GM21576 (cell line): Measurements from ENCODE around the gene P2RX5.
"Not testable (repeated sequence)": the region's sequence is repeated elsewhere in the genome, so short reads cannot be mapped to it uniquely, and the experiment has no call there.

ENCODE experiments used
- ATAC-seq: cut with Tn5 transposase; IDR thresholded peaks from one replicate; pipeline ENCODE4 v1.9.1; 2021; ENCODE audit warnings: mild to moderate bottlenecking, moderate library complexity; ENCODE audit not compliant: unreplicated experiment

Gene P2RX5

GRCh38 chr17:3715296-3715695 lies 19.3 kb upstream of the P2RX5 start:
- no peak for ATAC-seq

DNA sequence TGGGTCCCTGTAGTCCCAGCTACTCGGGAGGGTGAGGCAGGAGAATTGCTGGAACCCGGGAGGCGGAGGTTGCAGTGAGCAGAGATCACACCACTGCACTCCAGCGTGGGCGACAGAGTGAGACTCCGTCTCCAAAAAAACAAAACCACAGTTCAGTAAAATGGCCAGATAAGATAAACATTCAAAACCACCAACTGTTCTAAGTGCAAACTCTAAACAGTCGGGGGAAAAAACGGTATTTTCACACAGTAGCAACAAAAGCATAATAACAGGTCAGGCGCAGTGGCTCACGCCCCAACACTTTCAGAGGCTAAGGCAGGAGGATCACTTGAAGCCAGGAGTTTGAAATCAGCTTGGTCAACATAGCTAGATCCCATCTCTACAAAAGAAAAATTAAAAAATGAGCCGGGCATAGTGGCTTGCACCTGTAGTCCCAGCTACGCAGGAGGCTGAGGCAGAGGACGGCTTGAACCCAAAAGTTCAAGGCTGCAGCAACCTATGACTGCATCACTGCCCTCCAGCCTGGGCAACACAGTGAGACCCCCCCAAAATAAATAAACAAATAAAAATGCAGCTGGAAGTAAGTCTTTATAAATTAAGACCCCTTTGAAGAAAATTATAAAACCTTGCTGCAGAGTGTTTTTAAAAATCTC lies 17.0 kb upstream of the P2RX5 start:
- no peak for ATAC-seq

GRCh38 chr17:3710951-3711383 lies 15.0 kb upstream of the P2RX5 start:
- peak; percentile 89 for ATAC-seq

DNA sequence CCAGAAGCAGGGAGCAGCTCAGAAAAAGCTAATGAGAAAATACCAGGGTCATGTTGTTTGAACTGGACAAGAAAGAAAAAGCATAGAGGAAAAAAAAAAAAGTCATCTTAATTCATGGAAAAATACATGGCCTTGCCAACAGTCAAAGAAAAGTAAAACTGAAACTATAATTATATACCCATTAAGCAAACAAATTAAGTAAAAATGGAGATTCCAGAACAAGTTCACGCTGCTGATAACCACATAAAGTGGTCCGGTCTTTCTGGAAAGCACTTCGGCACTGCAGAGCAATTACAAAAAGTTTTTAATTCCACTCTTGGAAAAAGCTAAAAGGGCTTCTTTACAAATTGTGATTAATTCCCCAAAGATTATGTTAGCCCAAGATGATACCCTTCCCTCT lies 12.4 kb upstream of the P2RX5 start:
- no peak for ATAC-seq

DNA sequence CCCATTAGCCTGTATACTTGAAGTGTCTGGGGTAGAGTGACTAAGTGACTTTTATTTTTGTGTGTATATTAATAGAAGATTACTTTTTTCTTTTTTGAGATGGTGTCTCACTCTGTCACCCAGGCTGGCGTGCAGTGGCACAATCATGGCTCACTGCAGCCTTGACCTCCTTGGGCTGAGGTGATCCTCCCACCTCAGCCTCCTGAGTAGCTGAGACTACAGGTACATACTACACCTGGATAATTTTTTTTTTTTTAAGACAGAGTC lies 9.7 kb upstream of the P2RX5 start:
- not testable (repeated sequence) for ATAC-seq

DNA sequence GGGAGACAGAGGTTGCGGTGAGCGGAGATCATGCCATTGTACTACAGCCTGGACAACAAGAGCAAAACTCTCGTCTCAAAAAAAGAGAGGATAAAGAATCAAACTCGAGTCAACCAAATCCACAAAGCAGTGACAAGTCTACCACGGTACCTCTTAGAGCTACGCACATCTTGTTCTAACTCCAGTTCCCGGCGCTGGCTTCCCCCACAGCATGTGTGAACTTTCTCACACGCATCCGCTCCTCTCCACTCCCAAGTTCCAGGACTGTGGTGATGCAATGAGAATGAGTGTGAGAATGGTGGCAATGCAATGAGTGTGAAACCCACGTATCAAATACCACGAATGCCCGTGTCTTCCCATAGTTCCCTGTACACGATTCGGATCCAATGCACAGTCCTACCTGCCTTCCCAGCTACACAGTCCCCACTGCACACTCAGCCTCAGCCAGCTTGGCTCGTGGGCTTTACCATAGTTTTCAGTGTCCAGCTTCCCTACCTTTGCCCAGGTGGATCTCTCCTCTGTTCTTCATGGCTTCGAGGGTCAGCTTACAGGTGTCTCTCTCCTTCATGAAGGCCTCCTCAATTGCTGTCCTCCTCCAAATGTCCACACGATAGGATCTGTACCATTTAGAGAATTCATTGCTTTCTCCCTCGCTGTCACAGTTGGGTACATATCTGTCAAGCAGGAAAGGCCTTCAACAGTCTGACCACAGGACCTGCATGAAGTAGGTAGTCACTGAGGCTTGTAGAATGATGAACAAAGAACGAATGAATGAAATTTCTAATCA lies 9.2 kb upstream of the P2RX5 start:
- ATAC-seq: no peak

GRCh38 chr17:3702041-3702539 lies 6.1 kb upstream of the P2RX5 start:
- not testable (repeated sequence) for ATAC-seq

DNA sequence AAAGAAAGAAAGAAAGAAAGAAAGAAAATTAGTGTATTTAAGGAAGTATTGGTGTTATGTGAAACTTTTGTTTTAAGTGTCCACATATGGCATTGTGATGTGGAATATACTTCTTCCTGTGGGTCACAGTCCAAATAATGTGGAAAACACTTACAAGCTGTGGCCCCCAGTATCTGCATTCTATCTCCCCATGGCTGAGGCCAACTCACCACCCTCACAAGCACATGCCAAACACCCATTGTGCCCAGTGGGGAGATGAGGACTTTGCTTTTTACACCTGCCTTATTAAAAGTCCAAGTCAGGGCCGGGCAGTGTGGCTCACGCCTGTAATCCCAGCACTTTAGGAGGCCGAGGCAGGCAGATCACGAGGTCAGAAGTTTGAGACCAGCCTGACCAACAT lies 4.0 kb upstream of the P2RX5 start:
- ATAC-seq: no peak

DNA sequence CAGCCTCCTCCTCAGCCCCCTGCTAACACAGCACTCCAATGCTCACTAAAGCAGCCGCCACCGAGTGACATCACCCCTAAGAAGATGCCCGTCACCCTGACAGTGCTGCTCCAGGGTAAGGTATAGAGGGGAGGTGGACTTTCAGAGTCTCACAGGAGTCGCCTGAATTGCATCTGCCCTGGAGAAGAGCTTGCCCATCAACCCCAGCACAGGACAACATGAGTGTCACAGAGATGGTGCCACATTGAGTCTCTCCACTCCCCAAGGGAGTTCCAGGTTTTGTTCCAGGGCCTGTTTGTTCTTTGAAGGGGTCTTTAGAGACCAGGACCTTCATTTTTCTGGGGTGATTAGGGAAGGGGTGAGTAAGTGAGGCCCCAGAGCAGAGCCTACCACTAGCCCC lies 2.2 kb upstream of the P2RX5 start:
- no peak for ATAC-seq

GRCh38 chr17:3697103-3697476 lies 1.1 kb upstream of the P2RX5 start:
- no peak for ATAC-seq

GRCh38 chr17:3695129-3695722 lies 729 bp downstream of the P2RX5 start:
- ATAC-seq: no peak

DNA sequence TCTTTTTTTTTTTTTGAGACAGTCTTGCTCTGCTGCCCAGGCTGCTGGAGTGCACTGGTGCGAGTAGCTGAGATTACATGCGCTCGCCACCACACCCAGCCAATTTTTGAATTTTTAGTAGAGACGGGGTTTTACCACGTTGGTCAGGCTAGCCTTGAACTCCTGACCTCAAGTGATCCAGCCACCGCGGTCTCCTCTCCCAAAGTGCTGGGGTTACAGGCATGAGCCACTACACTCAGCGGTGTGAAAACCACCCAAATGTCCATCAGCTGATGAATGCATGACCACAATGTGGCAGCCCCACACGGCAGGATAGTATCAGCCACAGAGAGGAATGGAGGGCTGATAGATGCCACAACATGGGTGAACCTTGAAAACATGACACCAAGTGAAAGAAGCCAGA lies 2.1 kb downstream of the P2RX5 start:
- ATAC-seq: peak; percentile 53

DNA sequence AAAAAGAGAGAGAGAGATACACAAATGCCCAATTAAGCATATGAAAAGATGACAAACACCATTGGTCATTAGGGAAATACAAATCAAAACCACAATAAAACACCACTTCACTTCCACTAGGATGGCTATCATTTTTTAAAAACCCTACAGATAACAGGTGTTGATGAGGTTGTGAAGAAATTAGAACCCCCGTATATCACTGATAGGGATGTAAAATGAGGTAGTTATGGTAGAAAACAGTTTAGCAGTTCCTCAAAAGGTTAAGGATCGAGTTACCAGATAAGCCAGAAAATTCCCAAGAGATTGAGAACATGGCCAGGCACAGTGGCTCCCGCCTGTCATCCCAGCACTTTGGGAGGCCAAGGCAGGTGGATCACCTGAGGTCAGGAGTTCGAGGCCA lies 2.8 kb downstream of the P2RX5 start:
- ATAC-seq: no peak

GRCh38 chr17:3692346-3692745 lies 3.6 kb downstream of the P2RX5 start:
- ATAC-seq: no peak

DNA sequence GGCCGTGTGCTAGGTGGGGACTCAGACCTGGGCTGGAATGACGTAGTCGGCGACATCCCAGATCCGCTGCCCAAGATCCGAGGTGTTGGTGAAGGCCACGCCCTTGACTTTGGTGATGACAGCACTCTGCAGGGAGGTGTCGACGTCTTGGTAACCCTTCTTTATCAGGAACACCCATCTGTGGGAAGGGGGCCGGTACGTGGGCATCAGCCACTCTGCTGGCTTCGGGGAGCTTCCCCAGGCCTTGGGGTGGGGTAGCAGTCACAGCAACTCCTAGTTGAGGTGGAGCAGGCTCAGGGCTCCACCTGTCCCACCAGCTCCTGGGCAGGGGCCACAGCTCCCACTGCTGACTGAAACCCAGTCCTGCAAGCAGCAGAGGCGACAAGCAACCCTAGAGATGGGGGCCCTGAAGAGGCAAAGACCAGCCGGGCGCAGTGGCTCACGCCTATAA lies 4.3 kb downstream of the P2RX5 start:
- no peak for ATAC-seq

DNA sequence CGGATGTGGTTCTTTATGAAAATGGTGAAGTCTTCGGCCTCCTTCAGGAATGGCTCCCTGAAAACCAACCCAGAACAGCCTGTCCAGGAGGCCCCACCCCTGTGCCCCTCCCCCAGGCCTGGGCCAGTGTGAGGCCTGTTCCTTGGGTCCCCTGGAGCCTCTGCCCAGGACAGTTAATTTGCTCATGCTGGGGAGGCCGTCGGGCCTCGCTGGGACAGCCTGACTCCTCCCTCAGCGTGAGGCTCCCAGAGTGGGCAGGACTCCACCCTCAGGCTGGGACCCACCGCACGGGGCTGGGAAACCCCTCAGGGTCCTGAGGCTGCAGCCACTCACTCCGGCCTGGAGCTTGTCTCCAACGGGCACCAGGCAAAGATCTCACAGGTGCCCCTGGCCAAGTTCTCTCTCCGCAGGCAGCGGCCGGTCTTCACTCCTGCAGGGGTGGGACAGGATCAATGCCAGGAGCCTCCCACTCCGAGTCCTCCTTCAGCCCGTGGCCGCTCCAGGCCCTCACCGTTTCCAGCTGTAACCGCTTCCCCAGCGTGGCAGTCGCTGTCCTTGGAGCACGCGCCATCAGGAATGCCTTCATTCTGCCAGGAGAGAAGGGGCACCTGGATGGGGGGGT lies 5.8 kb downstream of the P2RX5 start:
- no peak for ATAC-seq

DNA sequence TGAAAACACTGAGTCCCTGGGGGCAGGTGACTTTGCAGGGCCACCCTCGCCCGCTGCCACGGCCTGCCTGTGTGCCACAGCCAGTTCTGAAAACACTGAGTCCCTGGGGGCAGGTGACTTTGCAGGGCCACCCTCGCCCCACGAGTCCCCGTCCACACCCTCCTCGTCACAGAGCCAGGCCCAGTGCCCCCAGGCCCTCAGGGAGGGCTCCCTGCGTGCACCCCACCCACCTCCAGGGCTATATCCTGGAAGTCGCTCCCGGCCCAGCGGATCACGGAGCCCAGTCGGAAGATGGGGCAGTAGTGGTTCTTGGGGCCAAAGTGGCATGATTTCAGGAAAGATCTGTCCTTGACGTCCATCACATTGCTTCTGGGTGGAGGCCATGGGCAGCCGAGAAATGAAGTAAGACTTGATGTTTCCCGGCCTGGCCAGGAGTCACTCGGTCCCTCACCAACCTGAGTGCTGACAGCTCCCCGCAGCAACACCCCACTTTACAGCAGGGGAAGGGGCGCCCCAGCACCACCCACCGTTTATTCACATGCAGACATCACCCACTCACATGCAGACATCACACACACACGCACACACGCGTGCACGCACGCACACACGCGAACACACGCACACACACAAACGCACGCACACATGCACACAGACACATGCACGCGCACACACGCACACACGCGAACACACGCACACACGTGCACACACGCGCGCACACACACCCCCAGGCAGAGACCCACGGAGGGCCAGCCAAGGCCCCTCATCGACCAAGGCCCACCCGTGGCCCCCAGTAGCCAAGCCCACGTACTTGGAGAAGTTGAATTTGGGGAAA lies 6.5 kb downstream of the P2RX5 start:
- no peak for ATAC-seq

DNA sequence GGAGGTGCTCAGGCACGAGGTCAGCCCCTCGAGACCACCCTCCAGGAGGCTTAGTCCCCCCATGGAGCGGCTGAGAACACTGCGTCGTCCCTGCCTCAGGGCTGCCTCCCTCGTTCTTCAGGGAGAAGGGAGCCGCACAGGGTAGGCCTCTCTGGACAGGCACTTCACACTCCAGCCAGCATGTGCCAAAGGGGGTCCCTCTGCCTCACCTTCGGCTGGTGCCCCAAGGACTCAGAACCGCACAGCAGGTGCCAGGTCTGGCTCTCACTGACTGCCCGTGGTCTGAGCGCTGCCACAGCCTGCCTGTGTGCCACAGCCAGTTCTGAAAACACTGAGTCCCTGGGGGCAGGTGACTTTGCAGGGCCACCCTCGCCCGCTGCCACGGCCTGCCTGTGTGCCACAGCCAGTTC lies 7.1 kb downstream of the P2RX5 start:
- no peak for ATAC-seq

- no peak for ATAC-seq
These were observed 7.9 kb downstream of the P2RX5 start for GRCh38 chr17:3688027-3688553.

- ATAC-seq: no peak
These were observed 10.8 kb downstream of the P2RX5 start for GRCh38 chr17:3685174-3685573.
